Osteoblast (primary cell): ENCODE results near the gene SRC. TPM values are rescaled to one million over a fixed set of nuclear protein-coding genes. Genes with fewer than 3 reads are reported as not detected.
A peak's percentile ranks its signal among the peaks of the same experiment; 100 is the strongest.

ENCODE experiments used
- DNase-seq: peaks from one replicate; pipeline ENCODE4 v3.0.0; 2011; ENCODE audit warnings: low spot score, mixed read lengths; ENCODE audit not compliant: insufficient read length; ENCODE audit errors: missing footprints
- H2AFZ ChIP-seq: 2 replicates; pipeline ENCODE4 v1.6.0; 2011; ENCODE audit warnings: mild to moderate bottlenecking, low read length
- H3K27ac ChIP-seq: 2 replicates; pipeline ENCODE4 v1.5.1; 2011; ENCODE audit warnings: mild to moderate bottlenecking, low read depth, low read length, moderate library complexity
- H3K27me3 ChIP-seq: 2 replicates; pipeline ENCODE4 v1.6.0; 2012; ENCODE audit warnings: mild to moderate bottlenecking, control low read depth, inconsistent platforms, low read length, moderate library complexity; ENCODE audit not compliant: insufficient read depth
- H3K36me3 ChIP-seq: 2 replicates; pipeline ENCODE4 v1.5.1; 2011; ENCODE audit warnings: mild to moderate bottlenecking, low read length, control low read depth, moderate library complexity; ENCODE audit not compliant: insufficient read depth
- H3K4me1 ChIP-seq: 2 replicates; pipeline ENCODE4 v1.5.1; 2011; ENCODE audit warnings: mild to moderate bottlenecking, low read length, control low read depth, moderate library complexity; ENCODE audit not compliant: insufficient read depth
- H3K4me2 ChIP-seq: 2 replicates; pipeline ENCODE4 v1.6.0; 2011; ENCODE audit warnings: mild to moderate bottlenecking, low read length; ENCODE audit not compliant: insufficient read depth
- H3K4me3 ChIP-seq: fragments of 200-600 bp; sonication (generic); 3 replicates; pipeline ENCODE4 v1.5.1; 2012; ENCODE audit warnings: mild to moderate bottlenecking, low read length, inconsistent platforms; ENCODE audit not compliant: insufficient read depth
- H3K79me2 ChIP-seq: 2 replicates; pipeline ENCODE4 v1.6.0; 2012; ENCODE audit warnings: mild to moderate bottlenecking, low read length, control low read depth, inconsistent platforms; ENCODE audit not compliant: insufficient read depth
- H3K9me3 ChIP-seq: 2 replicates; pipeline ENCODE4 v1.5.1; 2011; ENCODE audit warnings: low read depth, low read length, control low read depth
- H4K20me1 ChIP-seq: 2 replicates; pipeline ENCODE4 v1.6.0; 2012; ENCODE audit warnings: mild to moderate bottlenecking, low read length, control low read depth; ENCODE audit not compliant: insufficient read depth
- CTCF ChIP-seq: IDR thresholded peaks from 2 replicates; pipeline ENCODE4 v1.5.1; 2011; ENCODE audit warnings: mild to moderate bottlenecking, low read depth, low read length, moderate library complexity; ENCODE audit errors: extremely low read depth
- total RNA-seq: library from RNA; depleted of rRNA; stranded (reverse); fragments of >200 nt; gene quantifications from 2 replicates; pipeline ENCODE4 v1.2.3, GENCODE V29; 2012

SRC gene
- total RNA-seq, 1 donor = 22.4 TPM

GRCh38 chr20:37393863-37394542 is 48.1 kb downstream of the SRC start:
- Histone ChIP-seq H3K4me2 (no peak overlapping the region), H3K27me3 (no peaks in the 10 kb centered on the region), H3K36me3 (peaks cover 30% of the 10 kb centered on the region), H3K79me2 (no peaks in the 10 kb centered on the region), H3K9me3 (no peaks in the 10 kb centered on the region), H3K4me3 (no peak overlapping the region), H3K4me1 (no peaks in the 10 kb centered on the region), H3K27ac (no peak overlapping the region), H4K20me1 (peaks cover 2% of the 10 kb centered on the region), H2AFZ (no peak overlapping the region)
- no peak for TF ChIP-seq CTCF
- DNase-seq = peak; percentile 61

DNA sequence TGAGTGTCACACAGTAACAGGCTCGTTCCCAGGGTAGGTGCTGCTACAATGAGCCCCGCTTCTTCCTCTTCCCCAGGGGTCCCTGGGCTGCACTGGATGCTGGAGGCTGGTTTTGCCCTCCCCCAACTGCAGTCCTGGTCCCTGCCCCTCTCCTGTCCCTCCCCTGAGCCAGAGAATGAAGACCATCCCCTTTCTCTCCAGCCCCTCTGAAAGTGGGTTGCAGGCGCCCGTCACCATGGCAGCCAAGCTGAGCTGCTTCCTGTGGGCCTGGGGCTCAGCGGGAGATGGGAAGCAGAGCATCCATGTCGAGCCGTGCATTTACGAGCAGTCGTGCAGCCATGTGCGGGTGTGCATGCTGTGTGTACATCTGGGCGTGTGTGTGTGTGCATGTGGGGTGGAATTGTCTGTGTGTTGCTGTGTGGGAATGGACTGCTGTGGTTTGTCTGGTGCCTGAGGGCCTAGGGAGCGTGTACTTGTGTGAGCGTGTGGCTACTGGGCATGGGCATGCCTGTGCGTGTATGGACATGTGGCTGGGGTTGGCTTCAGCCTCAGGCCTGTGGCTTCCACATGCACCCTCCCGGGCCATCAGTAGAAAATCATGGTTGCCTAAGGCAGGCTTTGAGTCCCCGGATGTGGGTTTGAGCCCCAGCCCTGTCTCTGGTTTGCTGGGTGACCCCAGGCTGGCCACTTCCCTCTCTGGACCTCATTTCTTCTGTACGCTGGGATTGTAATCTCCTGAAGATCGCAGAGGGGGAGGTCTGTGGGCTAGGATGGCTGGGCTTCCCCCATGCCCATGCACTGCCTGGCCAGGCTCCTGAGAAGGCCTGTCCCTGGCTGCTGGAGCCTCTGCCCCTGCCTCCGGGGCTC is 48.8 kb downstream of the SRC start:
- Histone ChIP-seq H2AFZ (no peak overlapping the region), H3K9me3 (no peaks in the 10 kb centered on the region), H4K20me1 (peaks cover under 1% of the 10 kb centered on the region), H3K27me3 (no peaks in the 10 kb centered on the region), H3K27ac (no peak overlapping the region), H3K4me1 (no peaks in the 10 kb centered on the region), H3K4me2 (no peak overlapping the region), H3K79me2 (no peaks in the 10 kb centered on the region), H3K4me3 (no peak overlapping the region), H3K36me3 (peaks cover 24% of the 10 kb centered on the region)
- TF ChIP-seq CTCF = no peak
- peak; percentile 84 for DNase-seq

DNA sequence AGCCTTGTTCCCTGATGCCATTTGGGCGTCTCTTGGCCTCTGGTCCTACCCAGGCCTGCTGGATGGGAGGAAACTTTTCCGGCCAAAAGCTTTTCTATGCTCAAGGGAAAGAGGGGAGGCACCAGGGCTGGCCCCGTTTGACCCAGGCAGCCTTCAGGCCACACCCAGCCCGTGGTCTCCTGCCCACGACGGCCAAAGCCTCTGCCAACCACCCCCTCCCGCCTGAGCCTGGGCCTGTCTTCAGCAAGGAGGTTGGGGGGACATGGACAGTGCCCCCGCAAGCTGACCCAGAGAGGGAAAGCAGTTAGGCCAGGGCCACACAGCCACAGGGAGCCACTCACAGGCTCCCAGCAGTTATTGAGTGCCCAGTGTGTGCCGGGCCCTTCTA is 49.5 kb downstream of the SRC start:
- Histone ChIP-seq H3K79me2 (no peaks in the 10 kb centered on the region), H2AFZ (no peak overlapping the region), H4K20me1 (no peaks in the 10 kb centered on the region), H3K4me2 (no peak overlapping the region), H3K4me3 (no peak overlapping the region), H3K27me3 (no peaks in the 10 kb centered on the region), H3K27ac (no peak overlapping the region), H3K36me3 (peaks cover 20% of the 10 kb centered on the region), H3K4me1 (no peaks in the 10 kb centered on the region), H3K9me3 (no peaks in the 10 kb centered on the region)
- no peak for DNase-seq
- TF ChIP-seq CTCF = no peak

DNA sequence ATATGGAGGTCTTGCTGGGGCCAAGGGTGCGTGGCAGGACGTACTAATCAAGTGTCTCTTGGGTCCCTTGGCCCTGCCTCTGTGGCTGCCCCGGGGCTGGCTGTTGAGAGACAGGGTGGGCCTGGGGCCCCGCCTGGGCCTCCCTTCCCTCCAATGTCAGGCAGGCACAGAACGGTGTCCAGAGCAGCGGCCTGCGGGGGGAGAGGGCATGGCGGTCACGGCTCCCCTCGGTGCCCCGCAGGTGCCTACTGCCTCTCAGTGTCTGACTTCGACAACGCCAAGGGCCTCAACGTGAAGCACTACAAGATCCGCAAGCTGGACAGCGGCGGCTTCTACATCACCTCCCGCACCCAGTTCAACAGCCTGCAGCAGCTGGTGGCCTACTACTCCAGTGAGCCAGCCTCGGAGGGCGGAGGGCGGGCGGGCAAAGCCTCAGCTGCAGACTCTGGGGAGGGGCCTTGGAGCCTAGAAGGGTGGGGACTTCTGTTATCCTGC is 50.0 kb downstream of the SRC start:
- Histone ChIP-seq H3K4me1 (no peaks in the 10 kb centered on the region), H3K9me3 (no peaks in the 10 kb centered on the region), H3K36me3 (peaks cover 18% of the 10 kb centered on the region), H3K27ac (no peak overlapping the region), H2AFZ (no peak overlapping the region), H3K4me2 (no peak overlapping the region), H3K27me3 (no peaks in the 10 kb centered on the region), H3K79me2 (no peaks in the 10 kb centered on the region), H4K20me1 (no peaks in the 10 kb centered on the region), H3K4me3 (no peak overlapping the region)
- peak; percentile 58 for DNase-seq
- no peak for TF ChIP-seq CTCF
